ENCODE data around the gene LYRM4. TPM values are rescaled to one million over a fixed set of nuclear protein-coding genes. Genes with fewer than 3 reads are reported as not detected.

Gene LYRM4
- total RNA-seq, 1 donor from 2014 or later: 27.1 TPM

GRCh38 chr6:5282191-5282623 is 21.5 kb upstream of the LYRM4 start:
- Mint-ChIP-seq H3K27ac (ENCODE audit: unreplicated experiment) (no peak overlapping the region), H3K4me1 (ENCODE audit: unreplicated experiment) (peaks cover 6% of the 10 kb centered on the region), H3K4me3 (ENCODE audit: unreplicated experiment) (no peak overlapping the region), H3K27me3 (ENCODE audit: unreplicated experiment) (no peaks in the 10 kb centered on the region), H3K9me3 (ENCODE audit: unreplicated experiment) (no peaks in the 10 kb centered on the region), H3K36me3 (ENCODE audit: unreplicated experiment) (no peaks in the 10 kb centered on the region)
- TF ChIP-seq, protein P1, sequence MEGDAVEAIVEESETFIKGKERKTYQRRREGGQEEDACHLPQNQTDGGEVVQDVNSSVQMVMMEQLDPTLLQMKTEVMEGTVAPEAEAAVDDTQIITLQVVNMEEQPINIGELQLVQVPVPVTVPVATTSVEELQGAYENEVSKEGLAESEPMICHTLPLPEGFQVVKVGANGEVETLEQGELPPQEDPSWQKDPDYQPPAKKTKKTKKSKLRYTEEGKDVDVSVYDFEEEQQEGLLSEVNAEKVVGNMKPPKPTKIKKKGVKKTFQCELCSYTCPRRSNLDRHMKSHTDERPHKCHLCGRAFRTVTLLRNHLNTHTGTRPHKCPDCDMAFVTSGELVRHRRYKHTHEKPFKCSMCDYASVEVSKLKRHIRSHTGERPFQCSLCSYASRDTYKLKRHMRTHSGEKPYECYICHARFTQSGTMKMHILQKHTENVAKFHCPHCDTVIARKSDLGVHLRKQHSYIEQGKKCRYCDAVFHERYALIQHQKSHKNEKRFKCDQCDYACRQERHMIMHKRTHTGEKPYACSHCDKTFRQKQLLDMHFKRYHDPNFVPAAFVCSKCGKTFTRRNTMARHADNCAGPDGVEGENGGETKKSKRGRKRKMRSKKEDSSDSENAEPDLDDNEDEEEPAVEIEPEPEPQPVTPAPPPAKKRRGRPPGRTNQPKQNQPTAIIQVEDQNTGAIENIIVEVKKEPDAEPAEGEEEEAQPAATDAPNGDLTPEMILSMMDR (IDR thresholded peaks at IDR 0.05): no peak
- no peak for DNase-seq (ENCODE audit: extremely low spot score, unreplicated experiment)

DNA sequence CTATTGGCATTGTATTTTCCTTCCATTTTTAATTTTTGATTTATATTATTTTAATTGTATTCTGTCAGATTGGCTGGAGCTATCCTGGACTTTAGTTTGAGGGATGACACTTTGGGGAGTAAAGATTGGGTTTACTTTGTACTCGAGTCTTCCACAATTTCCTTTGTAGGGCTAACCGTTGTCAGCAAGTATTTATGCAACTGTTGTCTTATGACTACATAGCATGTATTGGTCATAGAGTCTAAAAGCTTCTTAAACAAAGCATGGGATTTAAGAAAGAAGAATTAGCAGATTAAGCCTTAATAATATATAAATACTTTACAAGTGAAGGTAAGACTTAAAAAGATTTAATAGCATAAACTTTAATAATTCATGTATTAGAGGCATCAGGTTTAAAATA is 20.2 kb upstream of the LYRM4 start:
- Mint-ChIP-seq H3K36me3 (ENCODE audit: unreplicated experiment) (no peaks in the 10 kb centered on the region), H3K4me1 (ENCODE audit: unreplicated experiment) (peaks cover 3% of the 10 kb centered on the region), H3K27me3 (ENCODE audit: unreplicated experiment) (no peaks in the 10 kb centered on the region), H3K27ac (ENCODE audit: unreplicated experiment) (no peak overlapping the region), H3K4me3 (ENCODE audit: unreplicated experiment) (no peak overlapping the region), H3K9me3 (ENCODE audit: unreplicated experiment) (no peaks in the 10 kb centered on the region)
- TF ChIP-seq, protein P1 (IDR thresholded peaks at IDR 0.05): no peak
- DNase-seq (ENCODE audit: extremely low spot score, unreplicated experiment): no peak

DNA sequence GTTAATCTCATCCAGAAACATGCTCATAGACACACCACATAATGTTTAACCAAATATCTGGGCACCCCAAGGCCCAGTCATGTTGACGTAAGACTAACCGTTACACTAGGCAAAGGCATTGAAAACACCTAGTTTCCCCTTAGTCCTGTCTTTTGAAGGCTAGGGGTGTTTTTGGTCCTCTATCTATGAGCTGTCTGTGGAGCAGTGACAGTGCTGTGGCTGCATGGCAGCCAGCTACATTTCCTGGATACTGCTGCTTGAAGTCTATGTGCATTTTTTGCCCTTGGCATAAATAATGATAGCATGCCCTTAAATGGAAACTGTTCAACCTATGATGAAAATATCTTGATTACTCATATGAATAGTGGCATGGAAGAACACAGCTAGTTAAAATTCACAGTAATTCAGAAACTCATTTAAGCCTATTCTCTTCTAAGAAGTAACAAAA is 19.2 kb upstream of the LYRM4 start:
- Mint-ChIP-seq H3K36me3 (ENCODE audit: unreplicated experiment) (peaks cover 2% of the 10 kb centered on the region), H3K9me3 (ENCODE audit: unreplicated experiment) (no peaks in the 10 kb centered on the region), H3K27ac (ENCODE audit: unreplicated experiment) (no peak overlapping the region), H3K4me1 (ENCODE audit: unreplicated experiment) (peaks cover 5% of the 10 kb centered on the region), H3K4me3 (ENCODE audit: unreplicated experiment) (no peak overlapping the region), H3K27me3 (ENCODE audit: unreplicated experiment) (no peaks in the 10 kb centered on the region)
- no peak for DNase-seq (ENCODE audit: extremely low spot score, unreplicated experiment)
- TF ChIP-seq, protein P1 (IDR thresholded peaks at IDR 0.05): no peak

GRCh38 chr6:5278565-5279120 is 17.9 kb upstream of the LYRM4 start:
- H3K27me3 Mint-ChIP-seq (ENCODE audit: unreplicated experiment): no peaks in the 10 kb centered on the region

DNA sequence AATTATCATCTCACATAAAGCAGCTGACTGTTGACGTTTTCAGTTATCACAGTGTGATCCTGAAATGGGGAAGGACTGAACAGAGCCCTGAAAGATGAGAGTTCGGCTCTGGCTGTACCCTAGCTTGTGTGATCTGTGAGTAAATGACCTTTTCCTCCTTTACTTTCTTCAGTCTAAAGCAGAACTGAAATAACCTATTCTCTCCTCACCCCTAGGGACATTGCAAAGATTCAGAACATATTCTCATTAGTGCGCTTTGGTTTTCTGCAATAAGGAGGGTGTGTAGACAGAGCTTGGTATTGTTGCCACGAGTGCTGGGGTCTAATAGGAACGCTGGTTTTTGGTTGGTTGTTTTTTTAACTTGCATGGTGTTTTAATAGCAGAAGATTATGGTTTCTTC is 17.3 kb upstream of the LYRM4 start:
- H3K27ac Mint-ChIP-seq (ENCODE audit: unreplicated experiment): no peak overlapping the region
- H3K27me3 Mint-ChIP-seq (ENCODE audit: unreplicated experiment): no peaks in the 10 kb centered on the region
- TF ChIP-seq, protein P1 (IDR thresholded peaks at IDR 0.05): no peak
- H3K36me3 Mint-ChIP-seq (ENCODE audit: unreplicated experiment): peaks cover 2% of the 10 kb centered on the region
- H3K4me1 Mint-ChIP-seq (ENCODE audit: unreplicated experiment): peaks cover 5% of the 10 kb centered on the region
- H3K9me3 Mint-ChIP-seq (ENCODE audit: unreplicated experiment): no peaks in the 10 kb centered on the region
- H3K4me3 Mint-ChIP-seq (ENCODE audit: unreplicated experiment): no peak overlapping the region
- DNase-seq (ENCODE audit: extremely low spot score, unreplicated experiment): no peak

More at GRCh38 chr6:5278565-5279120, 17.9 kb upstream of the LYRM4 start:
- DNase-seq (ENCODE audit: extremely low spot score, unreplicated experiment): no peak
- Mint-ChIP-seq H3K4me3 (ENCODE audit: unreplicated experiment) (no peak overlapping the region), H3K27ac (ENCODE audit: unreplicated experiment) (no peak overlapping the region), H3K4me1 (ENCODE audit: unreplicated experiment) (peaks cover 5% of the 10 kb centered on the region), H3K36me3 (ENCODE audit: unreplicated experiment) (peaks cover 2% of the 10 kb centered on the region), H3K9me3 (ENCODE audit: unreplicated experiment) (no peaks in the 10 kb centered on the region)
- TF ChIP-seq, protein P1 (IDR thresholded peaks at IDR 0.05): no peak

All from osteocyte (in vitro differentiated cells).